ENCODE results near the gene NRIP1. TPM values are rescaled to one million over a fixed set of nuclear protein-coding genes. Genes with fewer than 3 reads are reported as not detected.
"Not testable (repeated sequence)": the region's sequence is repeated elsewhere in the genome, so short reads cannot be mapped to it uniquely, and the experiment has no call there.

Gene NRIP1
- total RNA-seq, 6 experiments from 2014 or later, result 39.1 to 56.6 (median 52.3) TPM

DNA sequence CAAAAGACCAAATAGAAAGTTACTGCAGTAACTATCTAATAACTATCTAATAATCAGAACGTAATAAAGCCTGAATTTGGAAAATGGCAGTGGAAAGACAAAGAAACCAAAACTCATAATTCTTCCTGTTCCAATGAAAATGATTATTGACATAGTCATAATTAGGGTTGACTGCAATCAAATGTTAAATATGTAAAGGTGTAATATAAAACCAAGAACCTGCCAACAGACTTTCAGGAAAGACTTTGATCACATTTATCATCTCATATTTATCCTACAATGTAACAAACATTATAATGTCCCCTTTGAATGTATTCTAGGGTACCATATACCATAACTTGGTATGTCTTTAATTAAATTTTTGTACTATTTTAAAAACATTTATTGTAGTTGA lies 26.9 kb downstream of the NRIP1 start:
- Mint-ChIP-seq H3K9me3 (no peaks in the 10 kb centered on the region), H3K4me1 (ENCODE audit: low read depth) (peaks cover 38% of the 10 kb centered on the region), H3K27me3 (ENCODE audit: insufficient read depth) (no peaks in the 10 kb centered on the region), H3K4me3 (no peak overlapping the region), H3K36me3 (ENCODE audit: low read depth) (peaks cover 36% of the 10 kb centered on the region), H3K27ac (no peak overlapping the region)
- TF ChIP-seq, protein P1, sequence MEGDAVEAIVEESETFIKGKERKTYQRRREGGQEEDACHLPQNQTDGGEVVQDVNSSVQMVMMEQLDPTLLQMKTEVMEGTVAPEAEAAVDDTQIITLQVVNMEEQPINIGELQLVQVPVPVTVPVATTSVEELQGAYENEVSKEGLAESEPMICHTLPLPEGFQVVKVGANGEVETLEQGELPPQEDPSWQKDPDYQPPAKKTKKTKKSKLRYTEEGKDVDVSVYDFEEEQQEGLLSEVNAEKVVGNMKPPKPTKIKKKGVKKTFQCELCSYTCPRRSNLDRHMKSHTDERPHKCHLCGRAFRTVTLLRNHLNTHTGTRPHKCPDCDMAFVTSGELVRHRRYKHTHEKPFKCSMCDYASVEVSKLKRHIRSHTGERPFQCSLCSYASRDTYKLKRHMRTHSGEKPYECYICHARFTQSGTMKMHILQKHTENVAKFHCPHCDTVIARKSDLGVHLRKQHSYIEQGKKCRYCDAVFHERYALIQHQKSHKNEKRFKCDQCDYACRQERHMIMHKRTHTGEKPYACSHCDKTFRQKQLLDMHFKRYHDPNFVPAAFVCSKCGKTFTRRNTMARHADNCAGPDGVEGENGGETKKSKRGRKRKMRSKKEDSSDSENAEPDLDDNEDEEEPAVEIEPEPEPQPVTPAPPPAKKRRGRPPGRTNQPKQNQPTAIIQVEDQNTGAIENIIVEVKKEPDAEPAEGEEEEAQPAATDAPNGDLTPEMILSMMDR (IDR thresholded peaks at IDR 0.05), result no peak
- no peak for DNase-seq

GRCh38 chr21:15037095-15037899 lies 27.5 kb downstream of the NRIP1 start:
- peaks cover 32% of the 10 kb centered on the region for H3K4me1 Mint-ChIP-seq (ENCODE audit: low read depth)
- H3K9me3 Mint-ChIP-seq, result no peaks in the 10 kb centered on the region
- H3K4me3 Mint-ChIP-seq, result no peak overlapping the region
- no peak for DNase-seq
- peaks cover 30% of the 10 kb centered on the region for H3K36me3 Mint-ChIP-seq (ENCODE audit: low read depth)
- TF ChIP-seq, protein P1 (IDR thresholded peaks at IDR 0.05), result no peak
- no peak overlapping the region for H3K27ac Mint-ChIP-seq
- no peaks in the 10 kb centered on the region for H3K27me3 Mint-ChIP-seq (ENCODE audit: insufficient read depth)

DNA sequence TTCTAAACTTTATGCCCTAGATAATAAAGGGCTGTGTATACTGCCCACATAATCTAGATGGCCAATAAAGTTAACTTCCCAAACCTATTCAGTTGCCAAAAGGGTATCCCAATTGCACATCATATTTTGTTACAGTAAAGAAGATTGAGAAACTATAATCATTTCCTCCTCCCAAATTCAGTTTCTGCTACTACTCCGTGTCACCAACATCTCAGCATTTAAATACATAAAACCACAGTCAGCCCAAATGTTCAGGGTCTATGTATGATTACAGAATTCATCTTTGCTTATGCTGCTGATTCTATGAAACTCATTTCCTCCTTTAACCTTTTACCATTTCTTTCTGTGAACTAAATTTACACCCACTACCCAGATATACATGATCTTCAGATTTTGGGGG lies 28.6 kb downstream of the NRIP1 start:
- H3K4me1 Mint-ChIP-seq (ENCODE audit: low read depth), result peaks cover 38% of the 10 kb centered on the region
- peaks cover 33% of the 10 kb centered on the region for H3K36me3 Mint-ChIP-seq (ENCODE audit: low read depth)
- no peak for DNase-seq
- peaks cover 5% of the 10 kb centered on the region; the same call in 1 of the 2 replicates for H3K9me3 Mint-ChIP-seq
- H3K27me3 Mint-ChIP-seq (ENCODE audit: insufficient read depth), result no peaks in the 10 kb centered on the region
- no peak overlapping the region for H3K4me3 Mint-ChIP-seq
- peak overlapping the region; percentile 20; the same call in 1 of the 2 replicates for H3K27ac Mint-ChIP-seq
- TF ChIP-seq, protein P1 (IDR thresholded peaks at IDR 0.05), result no peak

DNA sequence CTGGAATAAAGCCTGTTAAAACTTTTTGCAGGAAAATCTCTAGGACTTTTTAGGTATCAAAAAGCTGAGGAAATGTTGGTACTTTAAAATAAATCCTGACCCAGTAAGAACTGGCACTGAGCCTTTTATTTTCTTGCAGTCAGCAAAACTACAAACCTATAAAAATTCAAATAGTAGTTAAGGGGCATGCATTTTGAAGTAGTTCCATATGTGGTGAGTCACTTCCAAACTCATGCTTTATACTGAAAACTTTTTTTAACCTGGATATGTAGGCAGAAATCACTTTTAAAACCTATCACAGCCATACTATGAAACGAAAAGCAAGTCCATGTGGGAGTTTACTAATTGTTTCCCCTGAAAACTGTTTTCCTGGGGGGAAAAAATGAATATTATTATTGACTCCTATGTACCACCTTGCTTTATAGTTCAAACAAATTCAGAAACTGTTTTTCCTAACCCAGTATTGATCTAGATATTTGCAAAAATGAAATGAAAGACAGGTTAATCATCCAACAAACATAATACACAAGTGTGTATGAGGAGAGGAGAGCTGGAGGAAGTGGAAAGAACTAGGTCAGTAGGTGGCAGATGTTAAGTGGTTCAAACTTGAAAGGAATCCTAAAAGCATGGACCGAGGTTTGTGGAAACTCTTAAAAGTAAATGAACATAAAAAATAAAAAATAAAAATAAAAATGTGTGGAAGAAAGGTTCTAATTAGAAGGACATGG lies 30.5 kb downstream of the NRIP1 start:
- peak; percentile 58 for DNase-seq
- Mint-ChIP-seq H3K4me1 (ENCODE audit: low read depth) (peaks cover 51% of the 10 kb centered on the region), H3K4me3 (peak overlapping the region; percentile 78), H3K27me3 (ENCODE audit: insufficient read depth) (no peaks in the 10 kb centered on the region), H3K27ac (peak overlapping the region; percentile 82), H3K36me3 (ENCODE audit: low read depth) (peaks cover 34% of the 10 kb centered on the region), H3K9me3 (peaks cover 13% of the 10 kb centered on the region)
- TF ChIP-seq, protein P1 (IDR thresholded peaks at IDR 0.05), result no peak

DNA sequence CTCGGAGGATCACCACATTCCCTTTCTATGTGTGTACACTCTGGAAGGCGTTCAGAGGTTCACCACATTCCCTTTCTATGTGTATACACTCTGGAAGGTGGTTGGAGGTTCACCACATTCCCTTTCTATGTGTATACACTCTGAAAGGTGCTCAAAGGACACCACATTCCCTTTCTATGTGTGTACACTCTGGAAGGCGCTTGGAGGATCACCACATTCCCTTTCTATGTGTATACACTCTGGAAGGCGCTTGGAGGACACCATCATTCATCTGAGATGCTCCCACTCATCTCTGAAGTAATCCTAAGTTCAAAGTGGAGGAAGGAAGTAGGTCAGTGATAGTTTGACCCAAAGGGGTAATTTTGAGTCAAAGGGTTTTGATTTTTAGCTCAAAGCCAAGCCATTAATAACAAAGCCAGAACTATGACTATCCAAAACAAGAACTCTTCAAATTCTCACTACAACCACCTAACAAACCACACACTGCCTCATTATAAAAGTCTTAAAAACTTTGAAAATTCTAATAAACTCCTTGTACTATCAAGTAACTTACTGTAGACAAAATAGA lies 32.9 kb downstream of the NRIP1 start:
- H3K9me3 Mint-ChIP-seq, result peaks cover 18% of the 10 kb centered on the region
- peaks cover 69% of the 10 kb centered on the region for H3K4me1 Mint-ChIP-seq (ENCODE audit: low read depth)
- no peak overlapping the region for H3K4me3 Mint-ChIP-seq
- no peaks in the 10 kb centered on the region; the same call in 1 of the 2 replicates for H3K27me3 Mint-ChIP-seq (ENCODE audit: insufficient read depth)
- H3K36me3 Mint-ChIP-seq (ENCODE audit: low read depth), result peaks cover 25% of the 10 kb centered on the region
- peak; percentile 45 for DNase-seq
- TF ChIP-seq, protein P1 (IDR thresholded peaks at IDR 0.05), result no peak
- H3K27ac Mint-ChIP-seq, result peak overlapping the region; percentile 78

DNA sequence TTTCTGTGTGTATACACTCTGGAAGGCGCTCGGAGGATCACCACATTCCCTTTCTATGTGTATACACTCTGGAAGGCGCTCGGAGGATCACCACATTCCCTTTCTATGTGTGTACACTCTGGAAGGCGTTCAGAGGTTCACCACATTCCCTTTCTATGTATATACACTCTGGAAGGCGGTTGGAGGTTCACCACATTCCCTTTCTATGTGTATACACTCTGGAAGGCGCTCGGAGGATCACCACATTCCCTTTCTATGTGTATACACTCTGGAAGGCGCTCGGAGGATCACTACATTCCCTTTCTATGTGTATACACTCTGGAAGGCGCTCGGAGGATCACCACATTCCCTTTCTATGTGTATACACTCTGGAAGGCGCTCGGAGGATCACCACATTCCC lies 33.4 kb downstream of the NRIP1 start:
- Mint-ChIP-seq H3K4me1 (ENCODE audit: low read depth) (peaks cover 72% of the 10 kb centered on the region), H3K9me3 (peaks cover 18% of the 10 kb centered on the region), H3K36me3 (ENCODE audit: low read depth) (peaks cover 29% of the 10 kb centered on the region)
- H3K4me3 Mint-ChIP-seq; DNase-seq; H3K27me3 Mint-ChIP-seq (ENCODE audit: insufficient read depth); H3K27ac Mint-ChIP-seq: not testable (repeated sequence)

DNA sequence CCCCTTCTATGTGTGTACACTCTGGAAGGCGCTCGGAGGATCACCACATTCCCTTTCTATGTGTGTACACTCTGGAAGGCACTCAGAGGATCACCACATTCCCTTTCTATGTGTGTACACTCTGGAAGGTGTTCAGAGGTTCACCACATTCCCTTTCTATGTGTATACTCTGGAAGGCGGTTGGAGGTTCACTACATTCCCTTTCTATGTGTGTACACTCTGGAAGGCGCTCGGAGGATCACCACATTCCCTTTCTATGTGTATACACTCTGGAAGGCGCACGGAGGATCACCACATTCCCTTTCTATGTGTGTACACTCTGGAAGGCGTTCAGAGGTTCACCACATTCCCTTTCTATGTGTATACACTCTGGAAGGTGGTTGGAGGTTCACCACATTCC lies 33.9 kb downstream of the NRIP1 start:
- Mint-ChIP-seq H3K27ac (peak overlapping the region; percentile 57; the same call in 1 of the 2 replicates), H3K36me3 (ENCODE audit: low read depth) (peaks cover 34% of the 10 kb centered on the region), H3K9me3 (peaks cover 18% of the 10 kb centered on the region), H3K4me1 (ENCODE audit: low read depth) (peaks cover 72% of the 10 kb centered on the region)
- not testable (repeated sequence) for H3K4me3 Mint-ChIP-seq; H3K27me3 Mint-ChIP-seq (ENCODE audit: insufficient read depth)
- peak; percentile 50 for DNase-seq
